ENCODE results near the gene RAET1G. TPM values are rescaled to one million over a fixed set of nuclear protein-coding genes. Genes with fewer than 3 reads are reported as not detected.

The RAET1G gene
- 6.4 to 11.6 TPM (median 8.5 TPM) in 5 replicates for total RNA-seq (2022; extraction: Qiagen RNA extraction)

GRCh38 chr6:149922642-149923326, at the start of gene RAET1G:
TSS of gene RAET1G (minus strand) at chr6:149923121. CDS start at chr6:149923010, 111 bp downstream.

GRCh38 chr6:149963462-149964307, 40.8 kb upstream of the RAET1G start, which contains the start of gene ULBP1:
TSS of gene ULBP1 (plus strand) at chr6:149963943. CDS start at chr6:149964050, 107 bp downstream.

GRCh38 chr6:149941583-149942460, 18.9 kb upstream of the RAET1G start, which contains the start of gene ULBP2:
TSS of gene ULBP2 (plus strand) at chr6:149942014. CDS start at chr6:149942073, 59 bp downstream.

GRCh38 chr6:149897855-149898744, 24.8 kb downstream of the RAET1G start, which contains the start of gene RAET1E:
TSS of gene RAET1E (minus strand) at chr6:149898113. CDS start at chr6:149890901, 7,212 bp downstream.

Other genes starting within 250 kb of the RAET1G start
- gene LATS1, start 205.0 kb downstream of the RAET1G start, total RNA-seq (2022; extraction: Qiagen RNA extraction): 5.9 to 8.1 TPM (median 7.4 TPM) in 5 replicates
- gene NUP43, start 176.6 kb downstream of the RAET1G start, total RNA-seq (2022; extraction: Qiagen RNA extraction): 12.7 to 14.6 TPM (median 14.1 TPM) in 5 replicates
- 85.9 to 102 TPM (median 89.6 TPM) in 5 replicates for gene PCMT1, start 173.4 kb downstream of the RAET1G start, total RNA-seq (2022; extraction: Qiagen RNA extraction)
- 26.7 to 36.0 TPM (median 33.0 TPM) in 5 replicates for gene LRP11, start 58.8 kb downstream of the RAET1G start, total RNA-seq (2022; extraction: Qiagen RNA extraction)
- 1.6 to 3.6 TPM (median 2.8 TPM) in 5 replicates for gene RAET1E, start 25.0 kb downstream of the RAET1G start, total RNA-seq (2022; extraction: Qiagen RNA extraction)
- 2.9 to 4.6 TPM (median 3.3 TPM) in 5 replicates for gene ULBP2, start 18.9 kb upstream of the RAET1G start, total RNA-seq (2022; extraction: Qiagen RNA extraction)
- 0.75 to 1.00 TPM (median 0.93 TPM) in 5 replicates for gene ULBP1, start 40.8 kb upstream of the RAET1G start, total RNA-seq (2022; extraction: Qiagen RNA extraction)
- gene RAET1L, start 102.4 kb upstream of the RAET1G start, total RNA-seq (2022; extraction: Qiagen RNA extraction): 0.34 to 0.50 TPM (median 0.39 TPM) in 5 replicates
- gene ULBP3, start 146.0 kb upstream of the RAET1G start, total RNA-seq (2022; extraction: Qiagen RNA extraction): 3.7 to 4.6 TPM (median 4.2 TPM) in 5 replicates
- gene PPP1R14C, start 219.9 kb upstream of the RAET1G start, total RNA-seq (2022; extraction: Qiagen RNA extraction): 3.4 to 4.0 TPM (median 3.5 TPM) in 5 replicates